22Rv1 (cell line): ENCODE results near the gene FADD.

Experiments used
- H3K27ac ChIP-seq: fragments of 450-650 bp; 2 replicates; pipeline ENCODE4 v1.5.1; 2017
- CTCF ChIP-seq: fragments of 450-650 bp; IDR thresholded peaks from 2 replicates; pipeline ENCODE4 v1.5.1; 2017; ENCODE audit warnings: mild to moderate bottlenecking
- ZFX ChIP-seq: fragments of 450-650 bp; IDR thresholded peaks from 2 replicates; pipeline ENCODE4 v1.6.1; 2017; ENCODE audit warnings: antibody characterized with exemption, borderline replicate concordance

Gene FADD

DNA sequence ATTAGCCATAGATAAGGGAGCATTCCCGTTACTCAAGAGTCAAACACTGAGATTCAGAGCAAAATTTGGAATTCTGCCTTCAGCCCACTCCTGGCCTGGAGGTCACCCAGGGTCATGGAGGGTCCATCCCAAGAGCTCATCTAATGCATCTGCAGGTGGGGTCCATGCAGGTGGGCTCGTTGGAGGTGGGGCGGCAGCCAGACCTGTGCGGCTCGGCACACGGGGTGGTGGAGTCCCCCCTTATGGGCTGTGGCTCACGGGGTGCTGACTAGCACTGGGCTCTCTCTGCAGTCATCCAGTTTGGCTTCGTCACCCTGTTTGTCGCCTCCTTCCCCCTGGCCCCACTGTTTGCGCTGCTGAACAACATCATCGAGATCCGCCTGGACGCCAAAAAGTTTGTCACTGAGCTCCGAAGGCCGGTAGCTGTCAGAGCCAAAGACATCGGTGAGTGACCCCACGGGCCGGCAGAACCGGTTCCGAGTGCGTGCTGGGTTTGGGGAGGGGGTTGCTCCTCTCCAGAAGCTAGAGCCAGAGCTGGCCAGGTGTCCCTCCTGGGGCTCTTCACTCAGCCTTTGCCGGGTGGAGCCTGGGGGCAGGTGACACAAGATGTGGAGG lies 32.4 kb upstream of the FADD start:
- TF ChIP-seq ZFX, result no peak
- TF ChIP-seq CTCF, result no peak
- no peak overlapping the region for H3K27ac ChIP-seq

DNA sequence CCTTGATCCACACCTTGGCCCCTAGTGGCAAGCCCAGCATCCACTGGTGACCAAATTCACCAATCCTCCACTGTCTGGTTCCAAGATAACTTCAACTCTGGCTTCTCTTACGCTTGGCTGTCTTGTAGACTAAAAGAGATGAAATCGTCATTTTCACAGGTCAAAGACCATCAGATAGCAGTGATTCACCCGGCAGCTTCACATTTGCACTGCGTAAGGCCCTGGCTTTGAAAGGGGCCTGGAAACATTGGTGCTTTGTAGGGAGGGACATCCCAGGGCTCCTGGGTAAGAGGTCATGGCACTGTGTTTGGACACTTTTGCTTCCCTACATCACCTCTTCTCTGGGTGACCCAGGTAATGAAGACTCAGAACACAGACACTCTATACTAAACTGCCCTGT lies 30.1 kb upstream of the FADD start:
- no peak for TF ChIP-seq ZFX
- no peak for TF ChIP-seq CTCF
- no peak overlapping the region for H3K27ac ChIP-seq

- TF ChIP-seq CTCF, result no peak
- no peak for TF ChIP-seq ZFX
- no peak overlapping the region for H3K27ac ChIP-seq
Measured at GRCh38 chr11:70174547-70175235, 28.4 kb upstream of the FADD start.

- TF ChIP-seq CTCF (no peak), ZFX (no peak)
Measured at GRCh38 chr11:70175236-70175698, 27.8 kb upstream of the FADD start.

GRCh38 chr11:70176940-70177689 lies 26.0 kb upstream of the FADD start:
- TF ChIP-seq CTCF (peak; percentile 97), ZFX (no peak)
- H3K27ac ChIP-seq, result no peak overlapping the region

More at GRCh38 chr11:70175236-70175698, 27.8 kb upstream of the FADD start:
- H3K27ac ChIP-seq, result no peak overlapping the region

DNA sequence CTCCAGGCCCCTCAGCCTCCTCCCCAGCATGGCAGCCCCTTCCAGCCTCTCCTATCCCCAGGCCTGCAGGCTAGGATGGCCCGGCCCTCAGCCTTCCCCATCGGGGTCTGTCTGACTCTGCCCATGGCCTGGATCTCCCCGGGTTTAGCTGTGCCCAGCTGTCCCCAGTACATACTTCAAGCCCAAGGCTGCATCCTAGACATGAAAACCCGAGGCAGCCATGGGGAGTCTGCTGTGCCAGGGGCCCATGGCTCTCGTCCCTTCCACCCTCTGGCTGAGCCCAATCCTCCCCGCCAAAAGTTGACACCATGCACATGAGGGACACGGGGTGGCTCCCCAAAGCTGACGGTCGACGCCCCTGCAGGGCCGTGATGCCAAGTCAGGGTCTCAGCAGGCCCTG lies 22.2 kb upstream of the FADD start:
- H3K27ac ChIP-seq, result no peak overlapping the region
- TF ChIP-seq CTCF, result no peak
- TF ChIP-seq ZFX, result no peak

DNA sequence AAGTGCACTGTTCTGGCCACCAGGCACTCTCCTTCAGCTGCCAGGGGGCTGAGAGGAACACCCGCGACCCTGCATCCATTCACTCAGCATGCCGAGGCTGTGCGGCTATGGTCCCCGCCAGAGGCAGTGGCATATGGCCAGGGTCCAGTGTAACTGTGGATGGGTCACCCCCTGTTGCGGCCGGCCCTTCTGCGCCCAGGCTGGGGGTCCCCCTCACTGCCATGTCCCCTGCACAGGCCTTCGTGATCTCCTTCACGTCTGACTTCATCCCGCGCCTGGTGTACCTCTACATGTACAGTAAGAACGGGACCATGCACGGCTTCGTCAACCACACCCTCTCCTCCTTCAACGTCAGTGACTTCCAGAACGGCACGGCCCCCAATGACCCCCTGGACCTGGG lies 20.8 kb upstream of the FADD start:
- H3K27ac ChIP-seq, result no peak overlapping the region
- TF ChIP-seq CTCF (no peak), ZFX (no peak)
